ENCODE results near the gene VEZF1. TPM values are rescaled to one million over a fixed set of nuclear protein-coding genes. Genes with fewer than 3 reads are reported as not detected.

The VEZF1 gene
- polyA plus RNA-seq, 2 of the 4 experiments (the other 2 are of a cell fraction) = 50.3 to 57.7 TPM

GRCh38 chr17:57941384-57942370 lies 46.4 kb downstream of the VEZF1 start (continued):
- TF ChIP-seq MAX (IDR thresholded peaks at IDR 0.05) = no peak

GRCh38 chr17:57940653-57941329 lies 47.3 kb downstream of the VEZF1 start:
- ATAC-seq (peak; percentile 31 to 44), FAIRE-seq (no peak), DNase-seq (ENCODE audit: low read depth in 1 of 2, low spot score in 1 of 2) (no peak)
- no peak for TF ChIP-seq FOSL2 (IDR thresholded peaks at IDR 0.05)
- TF ChIP-seq FOSL2 (CRISPR knock-in tag; IDR thresholded peaks at IDR 0.05) = peak; percentile 57
- TF ChIP-seq NFE2L2 (conservative IDR thresholded peaks at IDR 0.05; ENCODE audit: low read length) = no peak
- Histone ChIP-seq H3K27ac (peak overlapping the region; percentile 55 to 87), H3K9me3 (no peaks in the 10 kb centered on the region), H3K4me3 (no peak overlapping the region), H3K4me1 (peaks cover 94% of the 10 kb centered on the region), H3K4me2 (peak overlapping the region; percentile 45)
- POLR2A ChIA-PET = interaction anchor here (1.5 to 1.6 kb wide), 2 partner anchors 10 to 15 kb away, joined by 3 to 4 read pairs; partner anchors contain the start of gene CUEDC1
- 59% methylated on average over 5 of the region's 5 CpGs for WGBS (ENCODE audit: missing lambda C conversion rate)
- CTCF ChIA-PET = interaction anchor here (0.6 to 20.4 kb wide), 9 partner anchors 9 to 176 kb away, joined by 3 to 222 read pairs (median 5); partner anchors contain the start of gene CUEDC1

GRCh38 chr17:57940231-57940630 lies 47.8 kb downstream of the VEZF1 start:
- DNase-seq (ENCODE audit: low read depth in 1 of 2, low spot score in 1 of 2) = peak in 1 of 2 experiments; percentile 55
- no peak for TF ChIP-seq KDM1A (IDR thresholded peaks at IDR 0.05; ENCODE audit: low read depth)
- no peak for TF ChIP-seq CHD2 (IDR thresholded peaks at IDR 0.05; ENCODE audit: low read length, partially characterized antibody)
- TF ChIP-seq ZC3H11A (IDR thresholded peaks at IDR 0.05) = no peak
- peak; percentile 6; the same call in 1 of the 2 replicates for TF ChIP-seq MAX (IDR thresholded peaks at IDR 0.05)
- no peak for TF ChIP-seq ZFP36 (IDR thresholded peaks at IDR 0.05; ENCODE audit: borderline replicate concordance, partially characterized antibody)
- TF ChIP-seq POLR2A (IDR thresholded peaks at IDR 0.05; ENCODE audit: low read length) = no peak
- TF ChIP-seq BCL3 (IDR thresholded peaks at IDR 0.05) = no peak
- no peak for TF ChIP-seq CHD4 (IDR thresholded peaks at IDR 0.05; ENCODE audit: borderline replicate concordance)
- peak; percentile 80 for TF ChIP-seq USF2 (IDR thresholded peaks at IDR 0.05)
- no peak for TF ChIP-seq JUN (IDR thresholded peaks at IDR 0.05)
- TF ChIP-seq ZSCAN20 (CRISPR knock-in tag; IDR thresholded peaks at IDR 0.05) = no peak
- no peak for TF ChIP-seq CBX8 (IDR thresholded peaks at IDR 0.05)
- no peak for TF ChIP-seq GATA3 (IDR thresholded peaks at IDR 0.05; ENCODE audit: borderline replicate concordance)
- TF ChIP-seq BHLHE40 (IDR thresholded peaks at IDR 0.05; ENCODE audit: low read depth, low read length) = no peak
- no peak for TF ChIP-seq FOSB (CRISPR knock-in tag; IDR thresholded peaks at IDR 0.05)
- no peak overlapping the region for H3K4me3 ChIP-seq
- ChIA-PET CTCF (interaction anchor here (0.6 to 20.4 kb wide), 13 partner anchors 10 to 175 kb away, joined by 3 to 222 read pairs (median 6); partner anchors contain the start of gene CUEDC1), POLR2A (interaction anchor here (0.8 to 1.6 kb wide), 4 partner anchors 9 to 67 kb away, joined by 3 to 4 read pairs (median 4); partner anchors contain the start of genes CUEDC1 and SRSF1)
- peak overlapping the region; percentile 55 to 87 for H3K27ac ChIP-seq
- no peaks in the 10 kb centered on the region for H3K9me3 ChIP-seq
- FAIRE-seq = no peak
- H3K4me2 ChIP-seq = peak overlapping the region; percentile 45
- 42% methylated on average over 5 of the region's 5 CpGs for WGBS (ENCODE audit: missing lambda C conversion rate)
- peaks cover 94% of the 10 kb centered on the region for H3K4me1 ChIP-seq
- peak; percentile 48 to 58; a peak in 4 of 6 replicates for ATAC-seq

Measured in A549 (cell line).